ENCODE data around the gene AGAP1.

GRCh38 chr2:235944591-235944990, 450.7 kb downstream of the AGAP1 start:
- TF ChIP-seq POLR2A (IDR thresholded peaks at IDR 0.05) (no peak), CTCF (IDR thresholded peaks at IDR 0.05) (no peak)
